GM21737 (cell line): Measurements from ENCODE around the gene EXOC4.

Experiments used
- ATAC-seq: cut with Tn5 transposase; IDR thresholded peaks from one replicate; pipeline ENCODE4 v1.9.1; 2021; ENCODE audit warnings: mild to moderate bottlenecking, moderate library complexity; ENCODE audit not compliant: unreplicated experiment

EXOC4 gene

GRCh38 chr7:133563251-133563650, 310.4 kb downstream of the EXOC4 start:
- ATAC-seq, result no peak

GRCh38 chr7:133564484-133564883, 311.6 kb downstream of the EXOC4 start:
- ATAC-seq, result no peak

- ATAC-seq, result no peak
Observed at GRCh38 chr7:133568544-133568943, 315.7 kb downstream of the EXOC4 start.

- no peak for ATAC-seq
Observed at GRCh38 chr7:133570321-133570720, 317.4 kb downstream of the EXOC4 start.

GRCh38 chr7:133571076-133571475, 318.2 kb downstream of the EXOC4 start:
- ATAC-seq, result no peak

GRCh38 chr7:133572087-133572486, 319.2 kb downstream of the EXOC4 start:
- no peak for ATAC-seq

GRCh38 chr7:133572843-133573242, 320.0 kb downstream of the EXOC4 start:
- no peak for ATAC-seq

- ATAC-seq, result no peak
Observed at GRCh38 chr7:133573554-133574265, 320.8 kb downstream of the EXOC4 start.

- ATAC-seq, result no peak
Observed at GRCh38 chr7:133575726-133576440, 323.0 kb downstream of the EXOC4 start.

GRCh38 chr7:133576612-133577168, 323.8 kb downstream of the EXOC4 start:
- no peak for ATAC-seq

- ATAC-seq, result no peak
Observed at GRCh38 chr7:133582766-133583523, 330.1 kb downstream of the EXOC4 start.

GRCh38 chr7:133583545-133584171, 330.8 kb downstream of the EXOC4 start:
- ATAC-seq, result no peak

- no peak for ATAC-seq
Observed at GRCh38 chr7:133584956-133585668, 332.2 kb downstream of the EXOC4 start.

GRCh38 chr7:133586253-133586652, 333.4 kb downstream of the EXOC4 start:
- no peak for ATAC-seq

- ATAC-seq, result no peak
Observed at GRCh38 chr7:133587903-133588302, 335.0 kb downstream of the EXOC4 start.

GRCh38 chr7:133590795-133591194, 337.9 kb downstream of the EXOC4 start:
- no peak for ATAC-seq

- ATAC-seq, result no peak
Observed at GRCh38 chr7:133591704-133592340, 338.9 kb downstream of the EXOC4 start.

GRCh38 chr7:133593561-133593960, 340.7 kb downstream of the EXOC4 start:
- ATAC-seq, result no peak

- ATAC-seq, result no peak
Observed at GRCh38 chr7:133601617-133602016, 348.7 kb downstream of the EXOC4 start.

GRCh38 chr7:133602291-133602690, 349.4 kb downstream of the EXOC4 start:
- no peak for ATAC-seq
